HUDEP-2 (cell line): ENCODE measurements around the gene ACSL3.
"Not testable (repeated sequence)": the region's sequence is repeated elsewhere in the genome, so short reads cannot be mapped to it uniquely, and the experiment has no call there.

Source experiments
- DNase-seq, 76 experiments: peaks; one replicate each; lab custom pipeline; 2025; ENCODE audit not compliant: unreplicated experiment in 76 of 76; lab: John Stamatoyannopoulos, UW

Gene ACSL3

DNA sequence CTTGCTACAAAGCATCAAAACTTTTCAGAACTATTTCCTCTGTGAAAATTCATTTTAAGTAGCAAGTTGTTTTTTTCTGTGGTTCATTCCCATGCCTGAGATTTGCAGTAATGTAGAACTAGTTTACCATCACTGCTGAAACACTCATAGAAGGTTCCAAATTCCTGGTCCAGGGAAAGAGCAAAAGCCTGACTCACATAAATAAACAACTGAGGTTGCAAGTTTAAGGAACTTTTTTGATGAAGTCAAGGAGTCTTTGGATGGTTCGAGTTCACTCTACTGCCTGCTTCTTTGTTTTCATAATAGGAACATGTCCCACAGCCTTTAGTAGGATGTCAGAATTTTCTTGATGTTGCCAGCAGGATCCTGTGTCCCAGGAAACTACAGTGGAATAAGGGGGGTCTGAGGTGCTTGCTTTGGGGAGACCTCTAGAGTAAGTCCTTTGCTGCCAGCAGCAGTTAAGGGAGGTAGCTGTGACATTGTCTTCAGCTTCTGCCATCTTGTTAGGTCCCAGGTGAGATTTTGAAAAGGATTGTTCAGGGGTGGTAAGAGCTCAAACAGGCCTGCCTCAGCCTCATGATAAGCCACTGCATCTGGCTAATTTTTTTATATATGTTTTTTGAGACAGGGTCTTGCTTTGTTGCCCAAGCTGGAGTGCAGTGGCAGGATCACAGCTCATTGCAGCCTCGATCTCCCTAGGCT, 43.9 kb downstream of the ACSL3 start:
- no peak for DNase-seq

- DNase-seq: no peak
Observed at GRCh38 chr2:222907048-222907447, 46.2 kb downstream of the ACSL3 start.

DNA sequence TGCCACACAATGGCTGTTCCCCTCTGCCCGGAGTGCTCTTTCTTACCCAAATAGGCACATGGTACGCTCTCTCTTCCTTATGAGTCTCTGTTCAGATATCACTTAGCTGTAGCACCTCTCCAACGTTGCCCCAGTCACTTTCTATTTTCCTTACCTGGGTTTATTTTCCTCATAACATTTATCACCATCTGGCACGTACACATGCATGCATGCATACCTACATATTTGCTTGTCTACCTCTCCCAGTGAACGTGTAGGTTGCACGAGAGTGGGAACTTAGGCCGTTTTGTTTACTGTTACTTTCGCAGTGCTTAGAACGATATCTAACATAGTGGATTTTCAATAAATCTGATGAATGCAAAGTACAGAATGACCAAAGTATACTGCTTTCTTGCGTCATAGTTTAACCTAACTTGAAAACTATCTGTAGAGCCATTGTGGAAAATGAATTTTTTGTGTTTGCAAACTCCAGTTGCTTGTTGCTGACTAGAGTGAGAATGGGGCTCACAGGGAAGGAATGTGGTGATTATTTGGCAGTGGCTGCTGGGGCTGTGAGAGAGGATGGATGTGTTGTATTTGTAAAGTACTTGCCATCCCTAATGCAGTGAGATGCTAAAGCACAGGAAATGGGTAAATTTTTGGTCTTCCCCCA, 47.1 kb downstream of the ACSL3 start:
- no peak for DNase-seq

DNA sequence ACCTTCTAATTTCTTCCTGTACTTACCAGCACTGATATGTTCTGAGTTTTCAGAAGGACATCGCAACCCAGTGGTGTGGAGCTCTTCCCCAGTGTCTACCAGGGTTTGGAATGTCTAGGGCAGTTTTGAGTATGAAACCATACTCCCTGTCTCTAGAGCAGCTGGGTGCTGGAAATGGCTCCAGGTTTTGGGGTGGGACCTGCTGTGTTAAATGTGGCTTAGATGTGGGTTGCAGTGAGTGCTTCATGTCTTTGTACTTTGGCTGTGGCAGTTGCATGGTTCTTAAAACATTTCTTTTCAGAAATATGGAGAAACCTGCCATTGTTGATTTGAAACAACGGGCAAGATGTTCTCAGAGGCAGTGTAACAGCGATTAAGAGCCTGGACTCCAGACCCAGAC, 48.5 kb downstream of the ACSL3 start:
- no peak for DNase-seq

GRCh38 chr2:222912117-222912516, 51.3 kb downstream of the ACSL3 start:
- peak in 1 of 76 experiments; percentile 1 for DNase-seq

- DNase-seq: no peak
Observed at GRCh38 chr2:222912776-222913175, 51.9 kb downstream of the ACSL3 start.

GRCh38 chr2:222915092-222915957, 54.5 kb downstream of the ACSL3 start:
- DNase-seq: no peak

DNA sequence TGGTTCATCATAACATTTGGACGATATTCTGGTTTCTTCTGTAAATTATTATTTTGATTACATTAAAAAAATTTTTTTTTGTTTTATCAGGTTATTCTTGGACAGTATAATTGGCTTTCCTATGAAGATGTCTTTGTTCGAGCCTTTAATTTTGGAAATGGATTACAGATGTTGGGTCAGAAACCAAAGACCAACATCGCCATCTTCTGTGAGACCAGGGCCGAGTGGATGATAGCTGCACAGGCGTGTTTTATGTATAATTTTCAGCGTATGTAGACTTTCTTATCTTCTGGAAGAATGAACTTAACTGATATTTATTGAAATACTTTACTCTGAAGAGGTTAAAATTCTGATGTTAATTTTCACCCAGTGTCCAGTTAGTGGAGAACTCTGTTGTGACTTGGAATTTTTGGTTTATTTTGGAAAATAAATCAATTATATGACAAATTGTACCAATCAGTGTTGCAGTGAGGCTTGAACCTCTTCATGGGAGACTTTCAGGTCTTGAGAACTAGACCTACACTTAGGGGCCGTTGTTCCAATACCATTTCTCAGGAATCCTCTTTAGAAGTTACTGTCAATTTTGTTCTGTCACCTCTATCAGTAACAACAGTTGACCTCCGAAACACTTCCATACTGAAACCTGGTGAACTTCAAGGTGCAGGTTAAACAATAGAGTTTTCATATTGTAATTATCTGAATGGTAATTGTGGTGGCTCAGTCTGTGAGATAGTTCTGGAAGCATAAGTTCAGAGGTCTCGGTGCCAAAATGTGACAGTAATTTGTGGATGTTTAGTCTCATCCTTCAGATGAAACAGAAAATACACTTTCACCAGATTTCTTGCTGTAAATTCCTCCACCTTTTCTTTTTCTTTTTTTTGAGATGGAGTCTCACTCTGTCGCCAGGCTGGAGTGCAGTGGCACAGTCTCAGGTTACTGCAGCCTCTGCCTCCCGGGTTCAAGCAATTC, 55.7 kb downstream of the ACSL3 start:
- no peak for DNase-seq

GRCh38 chr2:222917212-222917611, 56.4 kb downstream of the ACSL3 start:
- DNase-seq: not testable (repeated sequence)

- DNase-seq: no peak
Observed at GRCh38 chr2:222919841-222920526, 59.1 kb downstream of the ACSL3 start.

DNA sequence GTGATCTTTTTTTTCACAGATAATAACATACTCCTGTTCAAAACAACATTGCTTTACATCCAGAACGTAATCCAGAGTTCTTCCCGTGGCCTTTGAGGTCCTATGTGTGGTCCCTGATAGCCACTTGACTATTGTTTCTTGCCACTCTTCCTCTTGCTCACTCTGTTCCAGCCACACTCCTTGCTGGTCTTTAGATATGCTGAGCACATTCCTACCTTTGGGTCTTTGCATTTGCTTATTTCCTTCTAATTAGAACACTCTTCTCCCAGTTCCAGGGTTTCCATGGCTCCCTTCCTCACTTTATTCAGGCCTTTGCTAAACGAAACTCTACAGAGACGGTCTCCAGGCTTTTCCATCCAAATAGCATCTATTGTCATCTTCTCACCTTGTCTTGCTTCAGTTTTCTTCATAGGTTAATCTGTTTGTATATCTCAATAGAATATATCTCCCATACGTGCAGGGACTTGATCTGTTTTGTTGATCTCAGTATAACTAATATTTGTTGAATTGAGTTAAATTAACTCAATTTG, 59.9 kb downstream of the ACSL3 start:
- DNase-seq: no peak

DNA sequence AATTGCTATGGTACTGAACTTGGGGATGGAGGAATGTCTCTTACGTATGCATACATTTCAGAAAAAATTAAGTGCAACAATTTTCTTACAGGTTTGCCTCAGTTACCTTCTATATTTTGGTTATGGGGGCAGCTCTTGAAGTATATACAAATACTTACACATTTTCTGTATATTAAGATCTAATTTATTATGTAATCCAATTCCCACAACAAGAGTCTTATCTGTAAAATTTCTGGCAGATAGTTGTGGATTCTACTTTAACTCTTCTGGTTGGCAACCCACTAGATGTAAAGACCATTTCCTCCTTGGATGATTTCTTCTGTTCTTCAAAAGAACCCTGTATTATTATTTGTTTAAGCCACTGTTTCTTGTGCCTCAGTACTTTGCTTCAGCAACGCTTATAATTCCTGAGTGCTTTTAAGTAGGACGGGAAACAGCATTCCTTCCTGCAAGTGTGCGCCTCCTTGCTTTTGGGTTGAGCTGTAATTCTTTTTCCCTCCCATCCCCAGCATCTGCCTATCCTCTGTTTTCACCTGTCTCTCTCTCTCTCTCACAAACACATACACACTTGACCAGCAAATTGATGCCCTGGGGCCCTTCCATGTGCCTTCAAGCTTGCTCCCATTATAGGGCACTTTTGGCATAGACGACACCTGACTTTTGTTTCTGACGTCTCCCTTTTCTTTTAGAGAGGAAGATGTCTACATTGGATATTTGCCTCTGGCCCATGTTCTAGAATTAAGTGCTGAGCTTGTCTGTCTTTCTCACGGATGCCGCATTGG, 61.4 kb downstream of the ACSL3 start:
- no peak for DNase-seq

DNA sequence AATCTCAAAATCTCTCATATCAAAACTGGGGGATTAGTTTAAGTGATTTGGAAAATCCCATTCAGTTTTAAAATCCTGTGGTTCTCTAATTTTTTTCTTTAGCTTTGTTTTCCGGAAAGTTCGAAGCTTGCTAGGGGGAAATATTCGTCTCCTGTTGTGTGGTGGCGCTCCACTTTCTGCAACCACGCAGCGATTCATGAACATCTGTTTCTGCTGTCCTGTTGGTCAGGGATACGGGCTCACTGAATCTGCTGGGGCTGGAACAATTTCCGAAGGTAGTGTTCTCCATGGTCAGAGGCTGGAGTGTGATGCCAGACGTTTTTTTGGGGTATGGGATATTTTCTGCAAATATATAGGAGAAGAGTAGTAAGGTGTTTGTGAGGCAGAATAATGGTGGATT, 66.1 kb downstream of the ACSL3 start:
- no peak for DNase-seq

- no peak for DNase-seq
Observed at GRCh38 chr2:222927600-222927999, 66.8 kb downstream of the ACSL3 start.

GRCh38 chr2:222928335-222928734, 67.5 kb downstream of the ACSL3 start:
- DNase-seq: no peak

DNA sequence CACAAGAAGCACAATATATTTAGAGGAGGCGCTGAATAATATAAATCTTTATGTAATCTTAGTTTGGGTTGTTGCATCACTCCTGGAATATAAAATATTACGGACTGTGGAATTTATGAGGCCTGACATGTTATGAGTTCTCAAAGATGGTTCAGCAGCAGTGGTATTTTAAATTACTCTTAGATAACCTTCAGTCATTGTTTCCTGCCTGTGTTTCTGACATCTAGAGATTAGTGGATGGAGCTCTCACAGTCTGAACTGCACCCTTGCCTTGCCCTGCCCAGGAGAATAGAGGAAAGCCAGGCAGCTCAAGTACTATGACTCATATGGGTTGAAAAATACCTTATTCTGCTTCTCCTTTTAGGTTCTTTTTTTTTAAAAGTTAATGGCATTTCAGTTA, 70.0 kb downstream of the ACSL3 start:
- no peak for DNase-seq

DNA sequence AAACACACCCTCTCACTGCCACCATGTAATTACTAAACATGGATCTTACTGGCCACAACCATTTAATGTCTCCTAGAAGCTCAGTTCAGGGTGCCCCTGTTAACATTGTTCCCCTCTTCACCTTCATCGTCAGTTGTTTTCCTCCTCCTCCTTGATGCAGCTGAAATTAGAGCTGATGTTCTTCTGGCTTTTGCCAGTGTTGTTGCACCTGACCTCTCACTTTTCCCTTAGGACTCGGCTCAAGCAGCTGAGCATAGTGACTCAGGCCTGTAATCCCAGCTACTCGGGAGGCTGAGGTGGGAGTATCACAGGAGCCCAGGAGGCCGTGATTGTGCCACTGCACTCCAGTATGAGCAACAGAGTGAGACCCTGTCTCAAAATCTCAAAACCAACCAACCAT, 70.8 kb downstream of the ACSL3 start:
- DNase-seq: no peak

GRCh38 chr2:222933458-222933857, 72.6 kb downstream of the ACSL3 start:
- DNase-seq: no peak
